H9 (cell line): ENCODE data around the gene HTRA3. TPM values are rescaled to one million over a fixed set of nuclear protein-coding genes. Genes with fewer than 3 reads are reported as not detected.
A peak's percentile ranks its signal among the peaks of the same experiment; 100 is the strongest.

Source experiments
- DNase-seq: peaks from one replicate; pipeline ENCODE4 v3.0.0-alpha.2; 2017
- H2AFZ ChIP-seq: one replicate; pipeline ENCODE4 v1.6.1; 2013; ENCODE audit warnings: mild to moderate bottlenecking, low read length, control low read depth, moderate library complexity
- H2AK5ac ChIP-seq: 2 replicates; pipeline ENCODE4 v1.6.1; 2013; ENCODE audit warnings: low read length, control low read depth, mixed read lengths; ENCODE audit not compliant: insufficient read length
- H2BK120ac ChIP-seq: one replicate; pipeline ENCODE4 v1.6.1; 2013; ENCODE audit warnings: low read depth, mild to moderate bottlenecking, low read length, control low read depth, inconsistent platforms; ENCODE audit not compliant: poor library complexity, severe bottlenecking
- H2BK12ac ChIP-seq: 2 replicates; pipeline ENCODE4 v1.6.1; 2013; ENCODE audit warnings: low read length, control low read depth, mixed read lengths, low read depth; ENCODE audit not compliant: insufficient read length
- H2BK15ac ChIP-seq: 2 replicates; pipeline ENCODE4 v1.6.1; 2013; ENCODE audit warnings: low read depth, low read length, control low read depth
- H2BK20ac ChIP-seq: one replicate; pipeline ENCODE4 v1.6.1; 2013; ENCODE audit warnings: low read depth, mild to moderate bottlenecking, low read length, control low read depth, inconsistent platforms; ENCODE audit not compliant: poor library complexity, severe bottlenecking
- H2BK5ac ChIP-seq: 2 replicates; pipeline ENCODE4 v1.6.1; 2013; ENCODE audit warnings: low read length, control low read depth, mixed read lengths; ENCODE audit not compliant: insufficient read length
- H3K14ac ChIP-seq: 2 replicates; pipeline ENCODE4 v1.6.1; 2013; ENCODE audit warnings: low read length, control low read depth; ENCODE audit not compliant: insufficient read depth
- H3K18ac ChIP-seq: 2 replicates; pipeline ENCODE4 v1.6.1; 2013; ENCODE audit warnings: low read depth, mild to moderate bottlenecking, mixed read lengths, low read length, control low read depth; ENCODE audit not compliant: insufficient read length
- H3K23ac ChIP-seq: 2 replicates; pipeline ENCODE4 v1.6.1; 2013; ENCODE audit warnings: low read length, control low read depth, mixed read lengths, low read depth; ENCODE audit not compliant: insufficient read length
- H3K23me2 ChIP-seq: 2 replicates; pipeline ENCODE4 v1.6.1; 2013; ENCODE audit warnings: low read depth, mild to moderate bottlenecking, mixed read lengths, low read length, control low read depth; ENCODE audit not compliant: insufficient read length, poor library complexity, severe bottlenecking
- H3K27ac ChIP-seq: 2 replicates; pipeline ENCODE4 v1.5.1; 2013; ENCODE audit warnings: low read length, control low read depth, mixed read lengths, low read depth; ENCODE audit not compliant: insufficient read length
- H3K27me3 ChIP-seq: 2 replicates; pipeline ENCODE4 v1.6.1; 2013; ENCODE audit warnings: low read length, control low read depth, inconsistent platforms; ENCODE audit not compliant: insufficient read depth
- H3K4ac ChIP-seq: 2 replicates; pipeline ENCODE4 v1.6.1; 2013; ENCODE audit warnings: low read depth, mild to moderate bottlenecking, control low read depth, inconsistent platforms, low read length, moderate library complexity
- H3K4me1 ChIP-seq: 2 replicates; pipeline ENCODE4 v1.6.1; 2013; ENCODE audit warnings: low read length, control low read depth, inconsistent platforms; ENCODE audit not compliant: insufficient read depth
- H3K4me2 ChIP-seq: 2 replicates; pipeline ENCODE4 v1.6.1; 2013; ENCODE audit warnings: low read length, control low read depth, mixed read lengths; ENCODE audit not compliant: insufficient read length, insufficient read depth
- H3K56ac ChIP-seq: 2 replicates; pipeline ENCODE4 v1.6.1; 2013; ENCODE audit warnings: low read depth, mild to moderate bottlenecking, mixed read lengths, low read length, control low read depth; ENCODE audit not compliant: insufficient read length
- H3K79me1 ChIP-seq: 2 replicates; pipeline ENCODE4 v1.6.1; 2013; ENCODE audit warnings: low read depth, mild to moderate bottlenecking, moderate library complexity, low read length, control low read depth, inconsistent platforms; ENCODE audit not compliant: insufficient read depth, poor library complexity, severe bottlenecking
- H3K79me2 ChIP-seq: 2 replicates; pipeline ENCODE4 v1.6.1; 2013; ENCODE audit warnings: low read length, control low read depth, inconsistent platforms; ENCODE audit not compliant: insufficient read depth
- H3K9ac ChIP-seq: 2 replicates; pipeline ENCODE4 v1.6.1; 2013; ENCODE audit warnings: low read length, control low read depth, mixed read lengths; ENCODE audit not compliant: insufficient read length; ENCODE audit errors: extremely low read depth
- H3K9me3 ChIP-seq: one replicate; pipeline ENCODE4 v1.6.1; 2013; ENCODE audit warnings: low read depth, low read length, inconsistent platforms; ENCODE audit not compliant: control insufficient read depth
- H3T11ph ChIP-seq: one replicate; pipeline ENCODE4 v1.6.1; 2013; ENCODE audit warnings: mild to moderate bottlenecking, low read length, control low read depth, inconsistent platforms
- H4K20me1 ChIP-seq: one replicate; pipeline ENCODE4 v1.6.1; 2013; ENCODE audit not compliant: control insufficient read depth, insufficient read length, insufficient read depth
- H4K5ac ChIP-seq: 2 replicates; pipeline ENCODE4 v1.6.1; 2013; ENCODE audit warnings: low read depth, mild to moderate bottlenecking, mixed read lengths, low read length, control low read depth; ENCODE audit not compliant: insufficient read length
- H4K8ac ChIP-seq: replicated peaks from 2 replicates; pipeline ENCODE4 v1.6.1; 2013; ENCODE audit warnings: low read length, control low read depth, mixed read lengths, low read depth; ENCODE audit not compliant: insufficient read length
- H4K91ac ChIP-seq: 2 replicates; pipeline ENCODE4 v1.6.1; 2013; ENCODE audit warnings: low read depth, mild to moderate bottlenecking, moderate library complexity, mixed read lengths, low read length, control low read depth; ENCODE audit not compliant: insufficient read length
- H3K27ac Mint-ChIP-seq, 3 experiments: 2 replicates in 2 of 3; 3 replicates in 1 of 3; pipeline ENCODE4 v1.8.0; 2020 to 2021; ENCODE audit warnings: mixed read lengths in 3 of 3, mild to moderate bottlenecking in 1 of 3, moderate library complexity in 1 of 3
- H3K27me3 Mint-ChIP-seq: 2 replicates; pipeline ENCODE4 v1.8.0; 2021; ENCODE audit warnings: low read depth, mild to moderate bottlenecking, moderate library complexity, mixed read lengths
- H3K36me3 Mint-ChIP-seq, 3 experiments: 2 replicates in 2 of 3; 3 replicates in 1 of 3; pipeline ENCODE4 v1.8.0; 2020 to 2021; ENCODE audit warnings: low read depth in 3 of 3, mixed read lengths in 3 of 3; ENCODE audit not compliant: insufficient read depth in 1 of 3
- H3K4me1 Mint-ChIP-seq, 2 experiments: 2 replicates each; pipeline ENCODE4 v1.8.0; 2020; ENCODE audit warnings: mixed read lengths in 2 of 2
- H3K4me3 Mint-ChIP-seq, 2 experiments: 2 replicates in 1 of 2; 3 replicates in 1 of 2; pipeline ENCODE4 v1.8.0; 2020 to 2021; ENCODE audit warnings: mild to moderate bottlenecking in 2 of 2, mixed read lengths in 2 of 2, moderate library complexity in 1 of 2
- H3K9me3 Mint-ChIP-seq, 2 experiments: 2 replicates in 1 of 2; 3 replicates in 1 of 2; pipeline ENCODE4 v1.8.0; 2020; ENCODE audit warnings: mild to moderate bottlenecking in 2 of 2, mixed read lengths in 2 of 2, moderate library complexity in 1 of 2
- CTCF ChIP-seq: fragments of 200-600 bp; sonication (generic); conservative IDR thresholded peaks from 3 replicates; pipeline ENCODE4 v1.8.0; 2021; ENCODE audit warnings: antibody characterized with exemption, mild to moderate bottlenecking
- WGBS: extraction: QIAGEN DNeasy Blood & Tissue Kit; methylation state at CpG from one replicate; pipeline ENCODE4 v1.1.7; 2013; ENCODE audit warnings: missing lambda C conversion rate, low lambda C conversion rate, mixed read lengths; ENCODE audit not compliant: insufficient read length; ENCODE audit errors: extremely low coverage; 5-methylcytosine and 5-hydroxymethylcytosine counted together
- total RNA-seq: library from RNA; stranded (reverse); gene quantifications from 2 replicates; pipeline ENCODE4 v1.2.1, GENCODE V29; 2021

HTRA3 gene
- total RNA-seq, 1 experiment from 2014 or later: 3.0 TPM

GRCh38 chr4:8320386-8320750 is 50.8 kb downstream of the HTRA3 start:
- Histone ChIP-seq H3K27ac (no peak overlapping the region), H2AK5ac (no peak overlapping the region), H2BK15ac (no peak overlapping the region), H3T11ph (no peak overlapping the region), H4K5ac (no peak overlapping the region), H3K4ac (no peak overlapping the region), H3K4me2 (no peak overlapping the region), H3K27me3 (no peaks in the 10 kb centered on the region), H2BK20ac (no peak overlapping the region), H3K79me1 (no peaks in the 10 kb centered on the region), H2BK120ac (no peak overlapping the region), H3K56ac (no peak overlapping the region), H3K79me2 (no peaks in the 10 kb centered on the region), H4K20me1 (no peaks in the 10 kb centered on the region), H3K9ac (no peak overlapping the region), H2BK5ac (no peak overlapping the region), H3K23me2 (no peaks in the 10 kb centered on the region), H2AFZ (no peak overlapping the region), H3K18ac (no peak overlapping the region), H4K91ac (no peak overlapping the region), H3K14ac (no peak overlapping the region), H3K4me1 (no peaks in the 10 kb centered on the region; the same call in 1 of the 2 replicates), H3K23ac (no peak overlapping the region), H3K9me3 (no peaks in the 10 kb centered on the region), H2BK12ac (no peak overlapping the region), H4K8ac (no peak overlapping the region)
- H3K9me3 Mint-ChIP-seq: peaks cover 0 to 8% of the 10 kb centered on the region in 2 experiments; a peak in 1 of 5 replicates
- DNase-seq: peak; percentile 60
- peaks cover 11% of the 10 kb centered on the region for H3K27me3 Mint-ChIP-seq
- WGBS: no CpG with 5 or more reads among the region's 2 CpGs
- H3K4me3 Mint-ChIP-seq: no peak overlapping the region
- no peak overlapping the region for H3K27ac Mint-ChIP-seq
- peaks cover 14 to 20% of the 10 kb centered on the region in 2 experiments for H3K4me1 Mint-ChIP-seq
- no peaks in the 10 kb centered on the region for H3K36me3 Mint-ChIP-seq
- peak; percentile 70 for TF ChIP-seq CTCF
